GM23338 (cell line): Measurements from ENCODE around the gene SHF. TPM values are rescaled to one million over a fixed set of nuclear protein-coding genes. Genes with fewer than 3 reads are reported as not detected.

Source experiments
- ATAC-seq: fragments of 200-7000 bp; cut with Tn5 transposase; 3 replicates; pipeline ENCODE4 v1.9.1; 2020
- DNase-seq: peaks from one replicate; pipeline ENCODE4 v3.0.0-alpha.2; 2015; ENCODE audit warnings: low spot score
- H2AFZ ChIP-seq: fragments of 200-600 bp; sonication (generic); 2 replicates; pipeline ENCODE4 v1.8.0; 2016; ENCODE audit warnings: antibody characterized with exemption, mild to moderate bottlenecking, moderate library complexity
- H3F3A ChIP-seq: fragments of 200-600 bp; sonication (generic); replicated peaks from 2 replicates; pipeline ENCODE4 v1.8.0; 2017; ENCODE audit warnings: antibody characterized with exemption, mixed run types, low read depth
- H3K27ac ChIP-seq: fragments of 200-600 bp; sonication (generic); 2 replicates; pipeline ENCODE4 v1.6.1; 2016; ENCODE audit warnings: low read depth
- H3K27me3 ChIP-seq: fragments of 200-600 bp; sonication (generic); 2 replicates; pipeline ENCODE4 v1.8.0; 2016; ENCODE audit warnings: mild to moderate bottlenecking, mixed run types, moderate library complexity; ENCODE audit not compliant: insufficient read depth
- H3K36me3 ChIP-seq: fragments of 200-600 bp; sonication (generic); 2 replicates; pipeline ENCODE4 v1.8.0; 2016; ENCODE audit warnings: mild to moderate bottlenecking; ENCODE audit not compliant: insufficient read depth
- H3K4me1 ChIP-seq: fragments of 200-600 bp; sonication (generic); 2 replicates; pipeline ENCODE4 v1.8.0; 2016; ENCODE audit warnings: mild to moderate bottlenecking, moderate library complexity; ENCODE audit not compliant: insufficient read depth
- H3K4me2 ChIP-seq: fragments of 200-600 bp; sonication (generic); 2 replicates; pipeline ENCODE4 v1.7.1; 2017; ENCODE audit warnings: mixed run types
- H3K4me3 ChIP-seq: fragments of 200-600 bp; sonication (generic); 2 replicates; pipeline ENCODE4 v1.6.1; 2016; ENCODE audit warnings: mixed run types
- H3K79me2 ChIP-seq: fragments of 200-600 bp; sonication (generic); replicated peaks from 2 replicates; pipeline ENCODE4 v1.8.0; 2017; ENCODE audit warnings: mild to moderate bottlenecking; ENCODE audit not compliant: insufficient read depth
- H3K9me2 ChIP-seq: fragments of 200-600 bp; sonication (generic); 2 replicates; pipeline ENCODE4 v1.8.0; 2017; ENCODE audit not compliant: insufficient read depth
- H4K20me1 ChIP-seq: fragments of 200-600 bp; sonication (generic); replicated peaks from 2 replicates; pipeline ENCODE4 v1.8.0; 2017; ENCODE audit warnings: mild to moderate bottlenecking; ENCODE audit not compliant: insufficient read depth
- H3K27ac Mint-ChIP-seq: 2 replicates; pipeline ENCODE4 v1.8.0; 2020; ENCODE audit warnings: inconsistent platforms, mild to moderate bottlenecking, moderate library complexity, mixed read lengths
- H3K27me3 Mint-ChIP-seq: 3 replicates; pipeline ENCODE4 v1.8.0; 2022; ENCODE audit warnings: low read depth, mild to moderate bottlenecking, moderate library complexity, mixed read lengths, inconsistent platforms; ENCODE audit not compliant: insufficient read depth, poor library complexity
- H3K36me3 Mint-ChIP-seq: 3 replicates; pipeline ENCODE4 v1.8.0; 2021; ENCODE audit warnings: low read depth, mild to moderate bottlenecking, inconsistent platforms, moderate library complexity, mixed read lengths
- H3K4me1 Mint-ChIP-seq: 3 replicates; pipeline ENCODE4 v1.8.0; 2020; ENCODE audit warnings: mild to moderate bottlenecking, inconsistent platforms, mixed read lengths
- H3K4me3 Mint-ChIP-seq: 3 replicates; pipeline ENCODE4 v1.8.0; 2021; ENCODE audit warnings: moderate library complexity, mild to moderate bottlenecking, inconsistent platforms, mixed read lengths
- H3K9me3 Mint-ChIP-seq: 3 replicates; pipeline ENCODE4 v1.8.0; 2020; ENCODE audit warnings: moderate library complexity, mild to moderate bottlenecking, inconsistent platforms, mixed read lengths
- CREB1 ChIP-seq: fragments of 250-450 bp; sonication (Bioruptor Pico); IDR thresholded peaks from 2 replicates; pipeline ENCODE4 v1.5.0; 2020; ENCODE audit warnings: low read depth, mild to moderate bottlenecking, moderate library complexity
- ETS1 ChIP-seq: IDR thresholded peaks from 2 replicates; pipeline ENCODE4 v1.6.1; 2016; ENCODE audit warnings: antibody characterized with exemption
- EZH2 ChIP-seq: fragments of 200-600 bp; sonication (generic); IDR thresholded peaks from one replicate; pipeline ENCODE4 v1.8.0; 2017; ENCODE audit warnings: antibody characterized with exemption, mild to moderate bottlenecking, low read depth; ENCODE audit not compliant: unreplicated experiment
- EZH2phosphoT487 ChIP-seq: fragments of 200-600 bp; sonication (generic); IDR thresholded peaks from one replicate; pipeline ENCODE4 v1.8.1; 2018; ENCODE audit warnings: antibody characterized with exemption; ENCODE audit not compliant: unreplicated experiment
- JUNB ChIP-seq: IDR thresholded peaks from one replicate; pipeline ENCODE4 v1.6.1; 2016; ENCODE audit warnings: antibody characterized with exemption; ENCODE audit not compliant: unreplicated experiment
- NANOG ChIP-seq: IDR thresholded peaks from 2 replicates; pipeline ENCODE4 v1.6.1; 2016; ENCODE audit warnings: antibody characterized with exemption, borderline replicate concordance
- POLR2AphosphoS5 ChIP-seq: IDR thresholded peaks from 2 replicates; pipeline ENCODE4 v1.6.1; 2016; ENCODE audit warnings: antibody characterized with exemption, low read depth
- STAT1 ChIP-seq: IDR thresholded peaks from one replicate; pipeline ENCODE4 v1.6.1; 2016; ENCODE audit warnings: antibody characterized with exemption; ENCODE audit not compliant: unreplicated experiment
- ZNF114 ChIP-seq: fragments of 250-450 bp; sonication (Bioruptor Pico); IDR thresholded peaks from 2 replicates; pipeline ENCODE4 v1.5.0; 2020; ENCODE audit warnings: mild to moderate bottlenecking, moderate library complexity
- ZNF331 ChIP-seq: fragments of 250-450 bp; sonication (Bioruptor Pico); IDR thresholded peaks from 2 replicates; pipeline ENCODE4 v1.5.0; 2020; ENCODE audit warnings: low read depth, mild to moderate bottlenecking, moderate library complexity
- ZNF462 ChIP-seq: fragments of 250-450 bp; sonication (Bioruptor Pico); IDR thresholded peaks from 2 replicates; pipeline ENCODE4 v1.5.0; 2020; ENCODE audit warnings: mild to moderate bottlenecking, moderate library complexity
- polyA plus RNA-seq: library from polyadenylated mRNA; unstranded; fragments of >200 nt; fragmentation: Nextera tagmentation; extraction: Ambion mirVana; gene quantifications from 2 replicates; pipeline ENCODE4 v1.2.1, GENCODE V29; 2016
- total RNA-seq: library from RNA; depleted of rRNA; stranded (reverse); fragments of >200 nt; shearing (Covaris generic); gene quantifications from 2 replicates; pipeline ENCODE4 v1.2.3, GENCODE V29; 2014

Gene SHF
- total and polyA plus RNA-seq, 2 experiments from 2014 or later: 5.8 to 15.6 TPM

- TF ChIP-seq STAT1 (no peak), ZNF114 (CRISPR knock-in tag) (no peak), JUNB (no peak), CREB1 (no peak), POLR2AphosphoS5 (no peak), EZH2phosphoT487 (no peak), EZH2 (no peak)
Measured at GRCh38 chr15:45186771-45187577, 792 bp downstream of the SHF start (continued).

- Histone ChIP-seq H3K79me2 (peaks cover 28% of the 10 kb centered on the region), H3F3A (no peaks in the 10 kb centered on the region), H3K9me2 (0 out of 2 replicates have a peak, but pooled peaks cover 3% of the 10 kb centered on the region), H3K4me1 (peaks cover 49% of the 10 kb centered on the region), H3K36me3 (no peaks in the 10 kb centered on the region), H2AFZ (no peak overlapping the region), H3K27ac (no peak overlapping the region), H3K4me2 (peak overlapping the region; percentile 95), H3K4me3 (peak overlapping the region; percentile 86), H4K20me1 (peaks cover 8% of the 10 kb centered on the region; the same call in 1 of the 2 replicates), H3K27me3 (peaks cover 45% of the 10 kb centered on the region)
- H3K36me3 Mint-ChIP-seq: peaks cover 3% of the 10 kb centered on the region
- ATAC-seq (no peak; the same call in 2 of the 3 replicates), DNase-seq (no peak)
- peak overlapping the region; percentile 95 for H3K4me3 Mint-ChIP-seq
- peaks cover 58% of the 10 kb centered on the region for H3K4me1 Mint-ChIP-seq
- peaks cover 3% of the 10 kb centered on the region; the same call in 2 of the 3 replicates for H3K9me3 Mint-ChIP-seq
- no peak overlapping the region; the same call in 1 of the 2 replicates for H3K27ac Mint-ChIP-seq
- H3K27me3 Mint-ChIP-seq: peaks cover 37% of the 10 kb centered on the region
- TF ChIP-seq ZNF462 (CRISPR knock-in tag) (no peak), ETS1 (no peak), JUNB (no peak), ZNF331 (CRISPR knock-in tag) (no peak), NANOG (no peak), POLR2AphosphoS5 (no peak), ZNF114 (CRISPR knock-in tag) (no peak), STAT1 (no peak), CREB1 (no peak), EZH2phosphoT487 (no peak)
Measured at GRCh38 chr15:45185903-45186770, 1.6 kb downstream of the SHF start.
